ENCODE data around the gene C5orf47. TPM values are rescaled to one million over a fixed set of nuclear protein-coding genes. Genes with fewer than 3 reads are reported as not detected.

The C5orf47 gene
- total RNA-seq, 1 donor from 2014 or later, result 0.69 TPM

- Histone ChIP-seq H3K9me3 (ENCODE audit: low read depth) (no peaks in the 10 kb centered on the region), H4K20me1 (ENCODE audit: low read depth) (no peaks in the 10 kb centered on the region), H3K36me3 (no peaks in the 10 kb centered on the region), H3K27me3 (no peaks in the 10 kb centered on the region), H3K9ac (no peak overlapping the region), H3K4me1 (peaks cover 32% of the 10 kb centered on the region), H3F3A (ENCODE audit: low read depth) (peaks cover 7% of the 10 kb centered on the region), H3K27ac (no peak overlapping the region), H2AFZ (replicated peaks) (peak overlapping the region; percentile 99), H3K4me3 (peak overlapping the region; percentile 38), H3K4me2 (peak overlapping the region; percentile 76), H3K79me2 (ENCODE audit: low read depth) (no peaks in the 10 kb centered on the region)
- H3K36me3 Mint-ChIP-seq, result no peaks in the 10 kb centered on the region
- peaks cover 47% of the 10 kb centered on the region for H3K4me1 Mint-ChIP-seq
- H3K27me3 Mint-ChIP-seq (ENCODE audit: insufficient read depth, low read depth), result peaks cover 3% of the 10 kb centered on the region
- peaks cover 5% of the 10 kb centered on the region for H3K9me3 Mint-ChIP-seq
- peak; percentile 94 for TF ChIP-seq CTCF (IDR thresholded peaks at IDR 0.05)
- TF ChIP-seq EZH2 (IDR thresholded peaks at IDR 0.05), result no peak
- TF ChIP-seq EZH2phosphoT487 (IDR thresholded peaks at IDR 0.05), result no peak
- H3K27ac Mint-ChIP-seq, result peak overlapping the region; percentile 21
- peak; percentile 91 for DNase-seq (ENCODE audit: low spot score)
- peak overlapping the region; percentile 64 for H3K4me3 Mint-ChIP-seq
Measured at GRCh38 chr5:173972925-173973615, 15.9 kb upstream of the C5orf47 start.

- peaks cover 42% of the 10 kb centered on the region for H3K4me1 Mint-ChIP-seq
- H3K9me3 Mint-ChIP-seq, result peaks cover 5% of the 10 kb centered on the region
- peak overlapping the region; percentile 38 for H3K4me3 ChIP-seq
- H3K4me1 ChIP-seq, result peaks cover 26% of the 10 kb centered on the region
- peak; percentile 34 for DNase-seq (ENCODE audit: low spot score)
- peaks cover 2% of the 10 kb centered on the region for H3K27me3 Mint-ChIP-seq (ENCODE audit: insufficient read depth, low read depth)
- H3K27me3 ChIP-seq, result no peaks in the 10 kb centered on the region
- H3F3A ChIP-seq (ENCODE audit: low read depth), result peaks cover 7% of the 10 kb centered on the region
- H4K20me1 ChIP-seq (ENCODE audit: low read depth), result no peaks in the 10 kb centered on the region
- peak overlapping the region; percentile 76 for H3K4me2 ChIP-seq
- peak overlapping the region; percentile 64 for H3K4me3 Mint-ChIP-seq
- H3K79me2 ChIP-seq (ENCODE audit: low read depth), result no peaks in the 10 kb centered on the region
- peak overlapping the region; percentile 99 for H2AFZ ChIP-seq (replicated peaks)
- no peak overlapping the region for H3K27ac ChIP-seq
- H3K36me3 ChIP-seq, result no peaks in the 10 kb centered on the region
- H3K36me3 Mint-ChIP-seq, result no peaks in the 10 kb centered on the region
- no peak for TF ChIP-seq EZH2phosphoT487 (IDR thresholded peaks at IDR 0.05)
- TF ChIP-seq CTCF (IDR thresholded peaks at IDR 0.05), result no peak
- TF ChIP-seq EZH2 (IDR thresholded peaks at IDR 0.05), result no peak
- H3K9ac ChIP-seq, result no peak overlapping the region
- peak overlapping the region; percentile 76 for H3K27ac Mint-ChIP-seq
- no peaks in the 10 kb centered on the region for H3K9me3 ChIP-seq (ENCODE audit: low read depth)
Measured at GRCh38 chr5:173973616-173973969, 15.4 kb upstream of the C5orf47 start.

- Mint-ChIP-seq H3K4me1 (peaks cover 30% of the 10 kb centered on the region), H3K27ac (no peak overlapping the region), H3K9me3 (peaks cover 5% of the 10 kb centered on the region), H3K4me3 (no peak overlapping the region), H3K36me3 (no peaks in the 10 kb centered on the region), H3K27me3 (ENCODE audit: insufficient read depth, low read depth) (peaks cover 2% of the 10 kb centered on the region)
- no peaks in the 10 kb centered on the region for H3K9me3 ChIP-seq (ENCODE audit: low read depth)
- no peaks in the 10 kb centered on the region for H4K20me1 ChIP-seq (ENCODE audit: low read depth)
- no peak for DNase-seq (ENCODE audit: low spot score)
- H3K4me1 ChIP-seq, result peaks cover 16% of the 10 kb centered on the region
- H3K36me3 ChIP-seq, result no peaks in the 10 kb centered on the region
- no peak overlapping the region for H2AFZ ChIP-seq (replicated peaks)
- no peaks in the 10 kb centered on the region for H3K79me2 ChIP-seq (ENCODE audit: low read depth)
- no peak overlapping the region for H3K27ac ChIP-seq
- no peak overlapping the region for H3K4me2 ChIP-seq
- no peak for TF ChIP-seq EZH2 (IDR thresholded peaks at IDR 0.05)
- no peak for TF ChIP-seq CTCF (IDR thresholded peaks at IDR 0.05)
- TF ChIP-seq EZH2phosphoT487 (IDR thresholded peaks at IDR 0.05), result no peak
- no peak overlapping the region for H3K9ac ChIP-seq
- H3K4me3 ChIP-seq, result no peak overlapping the region
- peaks cover 7% of the 10 kb centered on the region for H3F3A ChIP-seq (ENCODE audit: low read depth)
- H3K27me3 ChIP-seq, result no peaks in the 10 kb centered on the region
Measured at GRCh38 chr5:173974688-173975239, 14.2 kb upstream of the C5orf47 start.
